KG1 (cell line): Measurements from ENCODE around the gene LRRC72.
"Not testable (repeated sequence)": the region's sequence is repeated elsewhere in the genome, so short reads cannot be mapped to it uniquely, and the experiment has no call there.

Source experiments
- DNase-seq: peaks from one replicate; lab custom pipeline; 2025; lab: John Stamatoyannopoulos, UW

LRRC72 gene

DNA sequence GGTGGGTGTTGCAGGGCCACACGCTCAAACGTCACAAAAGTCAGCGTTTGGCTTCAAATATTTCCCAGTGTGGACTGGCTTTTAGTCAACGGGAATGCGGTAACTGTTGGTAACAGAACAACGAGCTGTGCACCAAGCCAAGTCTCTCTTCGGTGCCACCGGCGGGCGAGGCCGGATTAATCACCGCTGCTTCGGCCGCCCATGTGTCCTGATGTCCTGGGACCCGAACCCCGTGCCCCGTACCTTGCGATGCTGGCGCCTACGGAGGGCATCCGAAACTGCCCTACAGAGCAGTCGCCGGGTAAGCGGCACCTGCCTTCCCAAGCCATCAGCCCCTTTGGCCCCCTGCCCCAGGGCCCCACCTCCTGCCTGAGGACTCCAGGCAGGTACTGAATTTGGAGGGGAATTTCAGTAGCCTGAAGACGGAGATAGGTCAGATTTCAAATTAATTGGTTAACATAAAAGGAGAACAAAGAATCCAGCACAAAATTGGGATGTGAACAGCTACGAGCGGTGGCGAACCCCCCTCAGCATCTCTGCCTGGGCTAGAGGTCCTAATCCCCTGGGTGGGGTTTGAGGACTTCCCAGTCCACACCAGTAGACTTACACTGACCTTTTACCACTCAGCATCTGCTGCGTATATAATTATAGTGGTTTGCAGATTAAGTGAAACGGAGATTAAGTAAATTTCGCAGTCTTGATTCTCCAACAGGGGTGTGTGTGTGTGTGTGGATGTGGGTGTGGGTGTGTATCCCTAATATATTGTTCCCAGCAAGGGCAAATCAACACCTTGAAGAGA is at the start of gene LRRC72:
Gene LRRC72 (plus strand): TSS at position 84 of the 799 bp plus-strand sequence. CDS start 128 bp downstream, at position 212.
- DNase-seq, result no peak

DNA sequence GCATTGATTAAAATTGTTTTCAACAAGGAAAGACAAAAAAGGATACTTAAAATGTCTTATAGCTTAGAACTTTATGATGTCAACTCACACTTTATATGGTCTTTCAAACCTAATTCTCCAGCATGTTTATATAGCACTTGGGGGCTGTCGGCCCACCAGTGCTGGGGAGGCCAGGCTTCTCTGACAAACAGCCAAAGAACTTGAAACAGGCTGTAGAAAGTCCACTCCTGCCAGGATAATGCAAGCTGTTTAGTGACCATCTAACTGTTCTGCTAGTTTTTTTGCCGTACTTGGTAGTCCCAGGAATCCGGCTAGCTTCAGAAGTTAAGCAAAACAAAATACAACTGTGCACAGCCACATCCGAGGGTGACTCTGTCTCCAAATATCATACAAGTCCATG is 47.5 kb upstream of the LRRC72 start:
- no peak for DNase-seq

DNA sequence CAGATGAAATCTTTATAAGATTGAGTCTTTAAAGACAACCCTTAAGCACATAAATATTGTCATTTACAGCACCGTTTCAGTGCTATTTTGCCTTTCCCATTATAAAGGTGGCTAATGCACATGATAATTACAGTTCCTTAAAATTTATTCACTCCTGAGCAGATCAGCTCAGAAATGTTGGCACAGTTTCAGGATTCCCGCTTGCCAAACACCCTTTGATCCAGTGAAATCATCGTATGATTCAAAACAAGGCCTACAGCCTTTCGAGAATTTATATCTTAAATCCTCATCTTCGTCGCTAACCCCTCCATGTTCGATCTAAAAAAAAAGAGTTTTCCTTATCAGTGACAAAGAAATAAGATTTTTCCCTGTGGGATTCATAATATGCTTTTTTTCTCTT is 47.0 kb upstream of the LRRC72 start:
- DNase-seq, result no peak

GRCh38 chr7:16484453-16485158 is 42.0 kb upstream of the LRRC72 start:
- DNase-seq, result no peak

- no peak for DNase-seq
Observed at GRCh38 chr7:16491148-16491547, 35.5 kb upstream of the LRRC72 start.

DNA sequence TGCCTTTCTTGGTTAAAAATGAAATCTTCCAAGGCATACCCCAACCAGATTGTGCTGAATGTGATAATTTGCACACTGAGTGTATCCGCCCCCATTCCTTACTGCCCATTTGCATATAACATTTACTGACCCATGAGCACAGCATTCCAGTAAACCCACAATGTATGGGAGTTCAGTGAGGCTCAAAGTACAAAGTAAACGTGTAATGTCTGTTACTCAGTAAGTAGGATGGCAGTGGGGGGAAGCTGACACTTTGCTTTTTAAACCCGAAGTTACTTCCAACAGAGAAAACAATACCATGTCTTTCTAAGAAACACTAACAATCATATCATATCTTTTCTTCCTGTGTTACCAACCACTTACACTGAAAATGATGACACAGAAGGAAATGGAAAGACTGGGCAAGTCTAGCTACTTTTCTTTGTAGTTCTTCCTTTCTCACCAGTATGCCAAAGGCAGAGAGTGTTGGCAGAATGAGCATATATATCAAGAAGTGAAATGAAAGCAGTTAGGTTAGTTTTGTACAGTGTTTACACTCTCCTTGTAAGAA is 34.0 kb upstream of the LRRC72 start:
- no peak for DNase-seq

DNA sequence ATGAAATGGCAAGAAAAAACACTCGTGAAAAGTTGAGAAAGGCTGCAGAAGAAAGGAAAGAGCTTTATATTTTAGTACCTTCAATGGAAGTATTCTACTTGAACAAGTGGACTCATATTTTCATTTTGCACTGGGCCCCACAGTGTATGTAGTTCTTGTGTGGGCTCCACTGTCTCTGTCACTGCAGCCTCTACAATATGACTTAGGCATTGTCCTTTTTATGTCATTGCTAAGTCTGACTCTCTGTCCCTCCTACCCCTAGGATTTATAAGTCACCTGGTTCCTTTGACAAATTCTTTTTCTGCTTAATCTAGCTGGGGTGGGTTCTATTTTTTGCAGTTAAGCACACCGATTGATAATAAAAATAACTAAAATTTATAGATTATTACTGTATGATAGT is 33.4 kb upstream of the LRRC72 start:
- no peak for DNase-seq

DNA sequence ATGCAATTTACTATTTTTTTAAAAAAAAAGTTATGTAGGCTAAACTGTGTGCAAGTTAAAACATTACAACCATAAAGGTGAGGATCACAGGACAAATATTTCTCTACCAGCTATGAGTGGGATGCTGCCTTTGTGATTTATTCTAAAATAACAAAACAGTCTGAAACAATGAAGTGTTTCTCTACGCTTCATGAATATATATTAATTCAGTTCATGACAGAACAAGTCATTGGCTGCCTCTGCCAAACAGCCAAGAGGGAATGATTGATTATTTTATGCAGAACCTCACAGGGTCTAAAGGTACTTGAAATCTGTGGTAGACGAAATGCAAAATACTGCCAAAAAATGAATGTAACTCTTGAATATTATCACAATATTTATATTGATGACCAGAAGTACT is 32.1 kb upstream of the LRRC72 start:
- DNase-seq, result no peak

DNA sequence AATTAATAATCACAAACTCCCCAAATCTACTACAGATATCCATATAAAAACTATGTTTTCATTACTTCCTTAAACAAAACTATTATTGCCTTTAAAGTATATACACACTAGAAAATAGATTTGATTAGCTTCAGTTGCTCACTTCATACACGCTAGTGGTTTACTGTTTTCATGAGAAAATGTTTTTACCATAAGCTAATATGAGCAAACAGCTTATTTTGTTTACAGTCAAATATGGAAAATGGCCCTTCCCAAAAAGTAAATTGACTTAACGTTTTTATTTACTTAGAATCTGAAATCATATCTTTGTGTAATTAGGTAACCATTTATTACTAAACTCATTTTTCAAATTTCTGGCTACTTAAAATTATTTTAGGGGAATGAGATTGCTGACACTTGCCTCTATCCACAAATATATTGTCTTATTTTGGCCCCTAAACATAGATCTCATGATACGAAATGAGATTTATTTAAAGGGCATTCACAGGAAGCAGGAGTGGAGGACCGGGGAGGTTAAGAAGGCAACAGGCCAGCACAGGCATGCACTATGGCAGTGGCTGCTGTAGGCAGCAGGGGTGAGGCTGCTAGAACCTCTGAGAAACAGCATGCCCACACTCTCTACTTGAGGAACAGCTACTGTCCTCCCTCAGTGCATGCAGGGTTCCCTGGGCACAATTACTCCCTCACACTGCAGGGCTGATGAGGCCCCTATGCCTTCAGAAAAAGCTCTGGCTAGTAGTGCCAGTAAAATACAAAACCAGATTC is 31.5 kb upstream of the LRRC72 start:
- DNase-seq, result no peak

GRCh38 chr7:16498122-16498521 is 28.5 kb upstream of the LRRC72 start:
- no peak for DNase-seq

GRCh38 chr7:16502303-16502702 is 24.3 kb upstream of the LRRC72 start:
- no peak for DNase-seq

- DNase-seq, result no peak
Observed at GRCh38 chr7:16504019-16504418, 22.6 kb upstream of the LRRC72 start.

GRCh38 chr7:16506422-16506821 is 20.2 kb upstream of the LRRC72 start:
- not testable (repeated sequence) for DNase-seq

DNA sequence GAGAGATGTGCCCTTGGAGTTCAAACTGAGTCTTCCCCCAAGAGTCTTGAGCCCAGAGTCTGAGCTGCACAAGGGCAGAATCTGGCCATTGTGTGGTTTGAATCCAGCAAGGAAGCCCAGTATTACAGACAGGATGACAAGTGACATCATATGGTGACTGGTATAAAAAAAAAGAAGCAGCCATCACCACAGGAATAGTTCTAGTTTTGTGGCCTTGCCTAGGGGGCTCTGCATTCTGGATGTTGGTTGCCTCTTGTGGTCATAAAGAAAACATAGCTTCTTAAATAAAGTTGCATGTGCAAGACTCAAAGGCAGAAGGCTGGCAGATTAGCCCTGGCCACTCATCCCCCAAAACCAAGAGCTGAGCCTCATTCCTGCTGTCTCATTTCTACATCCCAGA is 16.8 kb upstream of the LRRC72 start:
- no peak for DNase-seq

DNA sequence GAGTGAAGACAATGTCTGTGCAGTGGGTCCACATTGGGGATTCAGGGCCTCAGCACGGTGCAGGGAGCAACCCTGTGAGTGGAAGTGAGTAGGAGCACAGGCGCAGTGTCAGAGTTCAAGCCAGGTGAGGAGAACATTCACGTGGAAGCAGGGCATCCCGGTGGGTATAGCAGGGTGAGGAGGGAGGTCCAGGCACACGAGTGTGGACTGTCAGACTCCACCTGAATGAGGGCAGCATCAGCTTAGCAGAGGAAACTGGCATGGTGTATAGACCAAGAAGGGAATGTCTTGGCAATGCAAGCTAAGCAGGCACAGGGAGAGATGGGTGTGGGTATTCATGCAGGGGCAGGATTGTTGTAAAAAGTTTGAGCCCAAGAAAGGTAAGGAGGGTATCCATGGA is 15.3 kb upstream of the LRRC72 start:
- no peak for DNase-seq

DNA sequence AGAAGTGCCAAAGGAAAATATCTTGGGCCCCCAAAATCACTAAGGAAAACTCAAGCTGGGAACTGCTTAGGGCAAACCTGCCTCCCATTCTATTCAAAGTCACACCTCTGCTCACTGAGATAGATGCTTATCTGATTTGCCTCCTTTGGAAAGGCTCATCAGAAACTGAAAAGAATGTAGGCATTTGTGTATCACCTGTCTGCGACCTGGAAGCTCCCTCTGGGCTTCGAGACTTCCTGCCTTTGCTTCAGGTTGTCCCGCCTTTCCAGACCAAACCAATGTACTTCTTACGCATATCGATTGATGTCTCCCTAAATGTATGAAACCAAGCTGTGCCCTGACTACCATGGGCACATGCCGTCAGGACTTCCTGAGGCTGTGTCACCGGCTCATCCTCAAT is 14.5 kb upstream of the LRRC72 start:
- no peak for DNase-seq

DNA sequence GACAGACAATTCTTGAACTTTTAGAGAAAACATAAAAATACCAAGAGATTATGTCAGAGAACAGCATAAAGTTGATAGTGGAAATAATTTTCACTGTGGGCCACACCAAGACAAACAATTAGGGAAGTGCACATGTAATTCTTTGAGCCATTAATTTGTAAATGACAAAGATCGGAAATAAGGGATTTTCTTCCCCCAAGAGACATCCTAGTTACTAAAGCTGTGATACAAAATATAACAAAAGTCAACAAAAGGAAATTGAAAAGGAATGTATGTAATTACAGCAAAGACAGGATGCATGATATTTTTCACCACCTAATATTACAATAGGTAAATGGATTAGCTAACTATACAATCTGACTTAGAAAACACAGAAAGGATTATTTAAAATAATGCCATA is 12.4 kb upstream of the LRRC72 start:
- DNase-seq, result no peak

GRCh38 chr7:16514729-16515128 is 11.9 kb upstream of the LRRC72 start:
- no peak for DNase-seq

- no peak for DNase-seq
Observed at GRCh38 chr7:16515785-16516685, 10.6 kb upstream of the LRRC72 start.

GRCh38 chr7:16519985-16520384 is 6.6 kb upstream of the LRRC72 start:
- DNase-seq, result not testable (repeated sequence)

- DNase-seq, result no peak
Observed at GRCh38 chr7:16524332-16524731, 2.3 kb upstream of the LRRC72 start.
